Measurements from ENCODE around the gene MNT.

GRCh38 chr17:2445638-2446037 lies 44.8 kb upstream of the MNT start:
- no peak for TF ChIP-seq REST (IDR thresholded peaks at IDR 0.05; ENCODE audit: unreplicated experiment)
- TF ChIP-seq CTCF (conservative IDR thresholded peaks at IDR 0.05; ENCODE audit: low read depth in 2 of 2) = no peak
